A673 (cell line): ENCODE data around the gene CEBPB. TPM values are rescaled to one million over a fixed set of nuclear protein-coding genes. Genes with fewer than 3 reads are reported as not detected.

ENCODE experiments used
- BruUV-seq: library from RNA; stranded (reverse); fragments of 400-500 nt; replicated peaks from 2 replicates; lab custom pipeline; 2021; lab: Mats Ljungman, UMichigan
- CTCF ChIA-PET: fragments of 300-600 bp; sonication (Branson Sonifier 250); formaldehyde crosslinking; loops from one replicate; lab custom pipeline; 2022; ENCODE audit warnings: antibody characterized with exemption; lab: Charles Lee
- POLR2A ChIA-PET: fragments of 300-600 bp; sonication (Branson Sonifier 250); formaldehyde crosslinking; loops from one replicate; lab custom pipeline; 2022; ENCODE audit warnings: antibody characterized with exemption; ENCODE audit not compliant: low non-redundant PET; lab: Charles Lee
- DNase-seq: peaks from one replicate; pipeline ENCODE4 v3.0.0-alpha.2; 2015; ENCODE audit warnings: low spot score
- H3K27ac ChIP-seq: fragments of 200-600 bp; sonication (generic); 2 replicates; pipeline ENCODE4 v1.5.1; 2016; ENCODE audit warnings: mixed run types, low read depth, mild to moderate bottlenecking, mixed read lengths, antibody characterized with exemption, low read length; ENCODE audit not compliant: poor library complexity, severe bottlenecking
- H3K27me3 ChIP-seq: fragments of 200-600 bp; sonication (generic); replicated peaks from 2 replicates; pipeline ENCODE4 v1.6.1; 2017; ENCODE audit warnings: mixed run types, low read depth, mild to moderate bottlenecking, mixed read lengths, antibody characterized with exemption, low read length; ENCODE audit not compliant: insufficient read depth, poor library complexity
- H3K36me3 ChIP-seq: fragments of 200-600 bp; sonication (generic); 2 replicates; pipeline ENCODE4 v1.6.1; 2016; ENCODE audit warnings: mixed run types, mild to moderate bottlenecking, mixed read lengths, antibody characterized with exemption, low read length; ENCODE audit not compliant: insufficient read depth, poor library complexity, severe bottlenecking
- H3K4me1 ChIP-seq: fragments of 200-600 bp; sonication (generic); 2 replicates; pipeline ENCODE4 v1.6.1; 2017; ENCODE audit warnings: mixed run types, mild to moderate bottlenecking, mixed read lengths, antibody characterized with exemption, low read length; ENCODE audit not compliant: insufficient read depth, poor library complexity, severe bottlenecking
- H3K4me3 ChIP-seq: fragments of 200-600 bp; sonication (generic); 2 replicates; pipeline ENCODE4 v1.5.1; 2016; ENCODE audit warnings: low read depth, mixed run types, mild to moderate bottlenecking, mixed read lengths, low read length; ENCODE audit not compliant: poor library complexity, severe bottlenecking
- H3K9me3 ChIP-seq: fragments of 200-600 bp; sonication (generic); 2 replicates; pipeline ENCODE4 v1.6.1; 2016; ENCODE audit warnings: mixed run types, low read depth, mild to moderate bottlenecking, mixed read lengths, antibody characterized with exemption, low read length; ENCODE audit not compliant: poor library complexity, severe bottlenecking
- EZH2 ChIP-seq: fragments of 200-600 bp; sonication (generic); IDR thresholded peaks from 2 replicates; pipeline ENCODE4 v1.6.1; 2017; ENCODE audit warnings: borderline replicate concordance, low read depth, mild to moderate bottlenecking, mixed read lengths, antibody characterized with exemption, low read length; ENCODE audit not compliant: poor library complexity, severe bottlenecking
- intact Hi-C: fragments of 100-400 bp; cut with micrococcal nuclease; formaldehyde crosslinking; loops from one replicate; pipeline ENCODE4 v1.10.0; 2022; ENCODE audit not compliant: unreplicated experiment
- total RNA-seq: library from RNA; stranded (reverse); gene quantifications from 2 replicates; pipeline ENCODE4 v1.2.3, GENCODE V29; 2021
- TF ChIP-seq, protein P1 (sequence below): fragments of 300-800, 200-600 bp; sonication (generic); conservative IDR thresholded peaks from 2 replicates; pipeline ENCODE4 v1.5.1; 2017; ENCODE audit warnings: low read depth, mild to moderate bottlenecking, antibody characterized with exemption, low read length, moderate library complexity, mixed read lengths

The CEBPB gene
- total RNA-seq, 1 experiment from 2014 or later: 130 TPM

DNA sequence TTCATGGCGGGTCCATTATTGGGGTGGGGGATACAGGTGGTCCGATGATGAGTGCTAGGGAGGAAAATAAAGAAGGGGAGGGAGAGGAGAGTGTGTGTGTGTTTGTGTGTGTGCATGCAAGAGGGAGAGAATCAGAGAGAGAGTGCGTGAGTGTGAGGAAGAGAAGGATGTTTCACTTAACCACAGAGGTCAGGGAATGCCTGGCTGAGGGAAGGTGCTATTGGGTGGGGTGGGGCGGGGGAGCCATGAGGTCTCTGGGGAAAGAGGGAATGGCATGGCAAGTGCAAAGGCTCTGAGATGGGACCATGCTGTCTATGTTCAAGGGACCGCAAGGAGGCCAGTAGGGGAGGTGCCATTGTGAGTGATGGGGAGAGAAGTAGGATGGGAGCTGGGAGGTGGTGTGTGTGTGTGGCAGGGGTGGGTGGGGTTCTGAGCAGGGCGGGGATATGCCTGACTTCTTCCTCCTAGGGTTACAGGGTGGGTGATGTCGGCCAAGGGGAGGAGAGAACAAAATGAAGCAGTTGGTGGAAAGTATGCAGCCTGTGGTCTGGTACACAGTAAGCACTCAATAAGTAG lies 23.0 kb downstream of the CEBPB start:
- intact Hi-C loops: no loop called here
- TF ChIP-seq, protein P1, sequence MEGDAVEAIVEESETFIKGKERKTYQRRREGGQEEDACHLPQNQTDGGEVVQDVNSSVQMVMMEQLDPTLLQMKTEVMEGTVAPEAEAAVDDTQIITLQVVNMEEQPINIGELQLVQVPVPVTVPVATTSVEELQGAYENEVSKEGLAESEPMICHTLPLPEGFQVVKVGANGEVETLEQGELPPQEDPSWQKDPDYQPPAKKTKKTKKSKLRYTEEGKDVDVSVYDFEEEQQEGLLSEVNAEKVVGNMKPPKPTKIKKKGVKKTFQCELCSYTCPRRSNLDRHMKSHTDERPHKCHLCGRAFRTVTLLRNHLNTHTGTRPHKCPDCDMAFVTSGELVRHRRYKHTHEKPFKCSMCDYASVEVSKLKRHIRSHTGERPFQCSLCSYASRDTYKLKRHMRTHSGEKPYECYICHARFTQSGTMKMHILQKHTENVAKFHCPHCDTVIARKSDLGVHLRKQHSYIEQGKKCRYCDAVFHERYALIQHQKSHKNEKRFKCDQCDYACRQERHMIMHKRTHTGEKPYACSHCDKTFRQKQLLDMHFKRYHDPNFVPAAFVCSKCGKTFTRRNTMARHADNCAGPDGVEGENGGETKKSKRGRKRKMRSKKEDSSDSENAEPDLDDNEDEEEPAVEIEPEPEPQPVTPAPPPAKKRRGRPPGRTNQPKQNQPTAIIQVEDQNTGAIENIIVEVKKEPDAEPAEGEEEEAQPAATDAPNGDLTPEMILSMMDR: no peak
- no peak for TF ChIP-seq EZH2

DNA sequence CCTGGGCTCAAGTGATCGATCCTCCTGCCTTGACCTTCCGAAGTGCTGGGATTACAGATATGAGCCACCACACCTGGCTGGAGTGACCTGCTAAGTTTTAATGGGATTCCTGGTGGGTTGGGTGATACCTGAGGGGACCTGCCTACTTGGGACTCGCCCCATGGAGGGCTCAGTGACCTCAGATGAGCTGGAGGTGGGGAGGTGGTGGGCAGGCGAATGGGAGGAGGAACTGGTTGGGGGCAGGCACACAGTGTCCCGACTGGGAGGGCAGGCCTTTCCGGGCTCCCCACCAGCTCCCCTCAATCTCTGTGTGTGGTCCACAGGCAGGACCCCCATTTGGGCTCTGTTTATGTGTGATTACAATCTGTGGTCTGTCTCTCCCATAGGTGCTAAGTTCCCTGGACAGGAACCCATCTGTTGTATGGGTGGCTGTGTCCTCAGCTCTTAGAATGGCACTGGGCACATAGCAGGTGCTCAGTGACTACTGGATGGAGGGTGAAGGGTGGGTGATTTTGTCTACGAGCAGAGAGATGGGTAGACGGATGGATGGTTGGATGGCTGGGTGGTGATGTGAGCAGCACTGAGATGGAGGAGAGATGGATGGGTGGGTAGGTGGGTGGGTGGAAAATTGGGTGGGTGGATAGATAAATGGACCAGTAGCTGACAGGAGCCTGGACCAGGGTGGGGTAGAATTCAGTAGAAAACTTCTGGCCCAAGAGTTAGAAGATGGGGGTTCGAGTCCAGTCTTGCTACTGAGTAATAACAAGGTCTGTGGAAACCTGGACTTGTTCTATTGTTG lies 23.8 kb downstream of the CEBPB start:
- Histone ChIP-seq H3K4me1 (peaks cover 16% of the 10 kb centered on the region), H3K4me3 (no peak overlapping the region), H3K9me3 (no peaks in the 10 kb centered on the region), H3K27ac (no peak overlapping the region), H3K27me3 (no peaks in the 10 kb centered on the region), H3K36me3 (no peaks in the 10 kb centered on the region)
- DNase-seq: no peak
- no TSS peak for BruUV-seq
- intact Hi-C loops: no loop called here
- ChIA-PET CTCF (no interaction called here), POLR2A (no interaction called here)
- TF ChIP-seq EZH2: no peak
- TF ChIP-seq, protein P1: no peak

More for the DNA sequence above, 23.0 kb downstream of the CEBPB start:
- ChIA-PET POLR2A (no interaction called here), CTCF (no interaction called here)
- no peak overlapping the region for H3K4me3 ChIP-seq
- no peak overlapping the region for H3K27ac ChIP-seq
- no TSS peak for BruUV-seq
- no peak for DNase-seq
- no peaks in the 10 kb centered on the region for H3K36me3 ChIP-seq
- no peaks in the 10 kb centered on the region for H3K9me3 ChIP-seq
- peaks cover 16% of the 10 kb centered on the region for H3K4me1 ChIP-seq
- H3K27me3 ChIP-seq: no peaks in the 10 kb centered on the region

DNA sequence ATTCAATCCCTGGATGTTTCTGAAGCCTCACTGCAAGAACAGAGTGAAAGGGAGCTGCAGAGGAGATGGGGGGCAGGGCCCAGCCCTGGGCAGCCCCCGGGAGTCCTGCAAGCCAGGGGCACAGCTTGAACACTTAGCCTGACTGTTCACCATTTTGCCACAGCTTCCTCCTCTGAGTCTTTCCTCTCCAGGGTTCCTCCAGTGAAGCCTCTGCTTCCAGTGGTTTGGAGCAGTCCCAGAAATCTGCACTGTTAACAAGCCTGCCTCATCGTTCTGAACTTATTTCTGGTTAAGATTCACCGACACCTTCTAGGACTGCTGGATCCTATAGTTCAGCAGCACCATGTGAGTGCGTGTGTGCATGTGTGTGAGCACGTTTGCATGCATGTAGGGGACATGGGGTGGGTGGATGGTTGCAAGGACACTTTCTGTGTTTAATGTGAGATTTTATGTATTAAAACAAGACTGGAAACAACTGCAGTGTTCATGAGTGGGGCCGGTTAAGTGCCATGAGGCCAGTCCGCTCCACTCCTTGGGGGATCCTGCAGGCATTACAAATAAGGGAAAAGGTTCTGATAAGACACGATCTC lies 24.6 kb downstream of the CEBPB start:
- no peaks in the 10 kb centered on the region for H3K36me3 ChIP-seq
- H3K9me3 ChIP-seq: no peaks in the 10 kb centered on the region
- TF ChIP-seq, protein P1: no peak
- no peak for TF ChIP-seq EZH2
- intact Hi-C loops: no loop called here
- DNase-seq: no peak
- BruUV-seq: no TSS peak
- H3K27ac ChIP-seq: no peak overlapping the region
- no peaks in the 10 kb centered on the region for H3K27me3 ChIP-seq
- ChIA-PET CTCF (no interaction called here), POLR2A (no interaction called here)
- H3K4me1 ChIP-seq: peaks cover 16% of the 10 kb centered on the region
- H3K4me3 ChIP-seq: no peak overlapping the region
